ENCODE data around the gene KCNH3.

DNA sequence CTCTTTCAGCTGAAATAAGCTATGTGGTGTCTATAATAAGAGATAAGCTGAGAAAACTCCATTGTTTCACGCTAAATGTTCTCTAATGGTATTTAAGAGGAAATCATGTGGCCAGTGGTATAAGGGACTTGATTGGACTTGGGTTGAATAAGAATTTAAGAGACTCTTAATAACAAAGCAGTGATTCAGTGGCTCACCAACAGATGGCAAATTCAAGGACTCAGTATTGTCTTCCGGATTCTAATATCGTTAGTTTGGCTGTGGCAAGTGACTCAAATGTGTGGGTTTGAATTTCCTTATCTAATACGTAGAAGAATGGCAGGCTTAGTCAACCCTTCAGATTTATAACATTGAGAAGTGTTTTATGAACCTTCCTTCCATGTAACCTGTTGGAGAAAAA is 49.1 kb upstream of the KCNH3 start:
- TF ChIP-seq CTCF (conservative IDR thresholded peaks at IDR 0.05; ENCODE audit: low read length), result no peak
- TF ChIP-seq EZH2phosphoT487 (IDR thresholded peaks at IDR 0.05; ENCODE audit: borderline replicate concordance, low read depth, low read length), result no peak
